OCI-LY3 (cell line): Measurements from ENCODE around the gene ST7.
A peak's percentile ranks its signal among the peaks of the same experiment; 100 is the strongest.
"Not testable (repeated sequence)": the region's sequence is repeated elsewhere in the genome, so short reads cannot be mapped to it uniquely, and the experiment has no call there.

Experiments used
- H2AFZ ChIP-seq: fragments of 200-600, 300-600 bp; shearing (Covaris generic); 2 replicates; pipeline ENCODE4 v1.6.0; 2014; ENCODE audit warnings: antibody characterized with exemption, low read depth, low read length
- H3K27ac ChIP-seq: fragments of 200-600, 300-600 bp; sonication (generic); 2 replicates; pipeline ENCODE4 v1.5.1; 2014; ENCODE audit warnings: mild to moderate bottlenecking, low read length, moderate library complexity, mixed read lengths
- H3K27me3 ChIP-seq: fragments of 200-600, 300-600 bp; sonication (generic); 2 replicates; pipeline ENCODE4 v1.6.1; 2014; ENCODE audit warnings: low read depth, low read length, mixed read lengths
- H3K36me3 ChIP-seq: fragments of 200-600, 300-600 bp; sonication (generic); replicated peaks from 2 replicates; pipeline ENCODE3; 2014; ENCODE audit warnings: low read depth, low read length, mixed read lengths
- H3K4me1 ChIP-seq: fragments of 300-600, 200-600 bp; sonication (generic); 2 replicates; pipeline ENCODE4 v1.6.1; 2014; ENCODE audit warnings: low read length, mixed read lengths
- H3K4me2 ChIP-seq: fragments of 200-600, 300-600 bp; sonication (generic); 2 replicates; pipeline ENCODE4 v1.6.1; 2014; ENCODE audit warnings: low read length, mixed read lengths
- H3K4me3 ChIP-seq: fragments of 300-600, 200-600 bp; sonication (generic); 2 replicates; pipeline ENCODE4 v1.5.1; 2014; ENCODE audit warnings: antibody characterized with exemption, mild to moderate bottlenecking, low read length, moderate library complexity
- H3K79me2 ChIP-seq: fragments of 300-600, 200-600 bp; shearing (Covaris generic); 2 replicates; pipeline ENCODE4 v1.6.1; 2014; ENCODE audit warnings: mild to moderate bottlenecking, low read length, mixed read lengths
- H3K9ac ChIP-seq: fragments of 300-600, 200-600 bp; shearing (Covaris generic); 2 replicates; pipeline ENCODE4 v1.6.0; 2014; ENCODE audit warnings: mild to moderate bottlenecking, low read length, moderate library complexity
- H3K9me3 ChIP-seq: fragments of 200-600, 300-600 bp; shearing (Covaris generic); 2 replicates; pipeline ENCODE4 v1.6.1; 2014; ENCODE audit warnings: low read length, mixed read lengths; ENCODE audit not compliant: insufficient read depth
- H4K20me1 ChIP-seq: fragments of 200-600, 300-600 bp; sonication (generic); 2 replicates; pipeline ENCODE4 v1.6.1; 2016; ENCODE audit warnings: low read length, mixed read lengths; ENCODE audit not compliant: insufficient read depth
- CTCF ChIP-seq: fragments of 200-600, 300-600 bp; sonication (generic); IDR thresholded peaks from 2 replicates; pipeline ENCODE4 v1.5.1; 2014; ENCODE audit warnings: antibody characterized with exemption, low read length, low read depth
- EZH2phosphoT487 ChIP-seq: fragments of 200-600 bp; shearing (Covaris generic); IDR thresholded peaks from 2 replicates; pipeline ENCODE4 v1.6.1; 2018; ENCODE audit warnings: antibody characterized with exemption, mixed run types, low read depth

ST7 gene

GRCh38 chr7:117117172-117117571, 163.9 kb downstream of the ST7 start:
- Histone ChIP-seq H3K4me1 (no peaks in the 10 kb centered on the region), H3K79me2 (peaks cover 27% of the 10 kb centered on the region), H3K4me3 (no peak overlapping the region), H3K4me2 (no peak overlapping the region), H3K36me3 (peaks cover 18% of the 10 kb centered on the region), H3K27ac (no peak overlapping the region), H4K20me1 (peaks cover 61% of the 10 kb centered on the region), H2AFZ (no peak overlapping the region), H3K9ac (no peak overlapping the region), H3K27me3 (no peaks in the 10 kb centered on the region), H3K9me3 (no peaks in the 10 kb centered on the region)
- no peak for TF ChIP-seq EZH2phosphoT487
- no peak for TF ChIP-seq CTCF

- H3K79me2 ChIP-seq: peaks cover 12% of the 10 kb centered on the region
- H3K4me2 ChIP-seq: no peak overlapping the region
- H3K4me3 ChIP-seq: no peak overlapping the region
- no peaks in the 10 kb centered on the region for H3K4me1 ChIP-seq
- peaks cover 19% of the 10 kb centered on the region for H3K36me3 ChIP-seq
- H3K9ac ChIP-seq: no peak overlapping the region
- H4K20me1 ChIP-seq: peaks cover 57% of the 10 kb centered on the region
- H3K9me3 ChIP-seq: no peaks in the 10 kb centered on the region
- no peaks in the 10 kb centered on the region for H3K27me3 ChIP-seq
- TF ChIP-seq EZH2phosphoT487 (no peak), CTCF (no peak)
- no peak overlapping the region for H3K27ac ChIP-seq
- H2AFZ ChIP-seq: no peak overlapping the region
Measured at GRCh38 chr7:117118579-117119180, 165.4 kb downstream of the ST7 start.

- Histone ChIP-seq H3K36me3 (peaks cover 19% of the 10 kb centered on the region), H3K9ac (no peak overlapping the region), H3K79me2 (peaks cover 9% of the 10 kb centered on the region), H3K4me1 (no peaks in the 10 kb centered on the region), H2AFZ (no peak overlapping the region), H3K27ac (no peak overlapping the region), H3K9me3 (no peaks in the 10 kb centered on the region), H4K20me1 (peaks cover 51% of the 10 kb centered on the region), H3K4me2 (no peak overlapping the region), H3K4me3 (no peak overlapping the region), H3K27me3 (no peaks in the 10 kb centered on the region)
- TF ChIP-seq CTCF: peak; percentile 91
- no peak for TF ChIP-seq EZH2phosphoT487
Measured at GRCh38 chr7:117119192-117119924, 166.1 kb downstream of the ST7 start.

GRCh38 chr7:117120321-117120720, 167.0 kb downstream of the ST7 start:
- peaks cover 14% of the 10 kb centered on the region for H3K36me3 ChIP-seq
- H2AFZ ChIP-seq, H3K4me1 ChIP-seq, H3K9me3 ChIP-seq, H3K27ac ChIP-seq, H3K4me3 ChIP-seq, H3K9ac ChIP-seq, H3K27me3 ChIP-seq, H3K4me2 ChIP-seq: not testable (repeated sequence)
- peaks cover 16% of the 10 kb centered on the region for H3K79me2 ChIP-seq
- H4K20me1 ChIP-seq: peaks cover 52% of the 10 kb centered on the region

GRCh38 chr7:117122036-117122435, 168.7 kb downstream of the ST7 start:
- not testable (repeated sequence) for H3K4me3 ChIP-seq, H3K4me2 ChIP-seq, H3K9ac ChIP-seq, H3K27me3 ChIP-seq, H2AFZ ChIP-seq, H3K27ac ChIP-seq, H3K4me1 ChIP-seq, H3K9me3 ChIP-seq
- H3K36me3 ChIP-seq: peaks cover 14% of the 10 kb centered on the region
- H3K79me2 ChIP-seq: peaks cover 13% of the 10 kb centered on the region
- peaks cover 39% of the 10 kb centered on the region for H4K20me1 ChIP-seq
